GM21381 (cell line): ENCODE results near the gene THY1.
"Not testable (repeated sequence)": the region's sequence is repeated elsewhere in the genome, so short reads cannot be mapped to it uniquely, and the experiment has no call there.

Experiments used
- ATAC-seq: cut with Tn5 transposase; IDR thresholded peaks from one replicate; pipeline ENCODE4 v1.9.1; 2021; ENCODE audit warnings: mild to moderate bottlenecking, moderate library complexity; ENCODE audit not compliant: unreplicated experiment

Gene THY1

DNA sequence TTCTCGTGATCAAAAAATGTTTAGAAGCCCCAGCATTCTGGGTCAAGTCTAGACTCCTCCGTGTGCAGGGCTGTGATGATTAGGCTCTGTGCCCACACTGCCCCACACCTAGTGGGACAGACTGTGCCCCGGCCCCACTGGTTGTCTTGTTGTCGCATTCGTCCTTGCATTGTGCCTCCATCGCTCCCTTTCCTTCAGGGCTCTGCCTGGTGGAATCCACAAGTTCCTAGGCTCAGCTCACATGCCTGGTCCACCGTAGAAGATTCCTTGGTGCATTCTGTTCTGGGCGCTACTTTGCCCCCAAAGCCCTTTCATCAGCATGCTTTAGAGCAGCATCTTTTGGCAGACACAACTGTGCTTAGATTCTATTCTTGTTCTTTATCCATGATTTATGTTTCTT lies 23.5 kb upstream of the THY1 start:
- no peak for ATAC-seq

DNA sequence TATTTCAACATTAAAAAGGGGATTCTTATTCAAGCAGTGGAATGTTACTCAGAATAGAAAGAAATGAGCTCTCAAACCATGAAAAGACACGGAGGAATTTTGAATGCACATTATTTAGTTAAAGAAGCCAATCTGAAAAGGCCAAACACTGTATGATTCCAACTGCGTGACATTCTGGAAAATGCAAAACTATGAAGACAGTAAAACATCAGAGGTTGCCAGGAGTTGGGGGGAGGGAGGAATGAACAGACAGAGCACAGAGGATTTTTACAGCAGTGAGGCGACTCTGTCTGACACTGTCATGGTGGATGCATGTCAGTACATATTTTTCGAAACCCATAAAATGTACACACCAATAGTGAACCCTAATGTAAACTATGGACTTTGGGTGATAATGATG lies 22.9 kb upstream of the THY1 start:
- no peak for ATAC-seq

DNA sequence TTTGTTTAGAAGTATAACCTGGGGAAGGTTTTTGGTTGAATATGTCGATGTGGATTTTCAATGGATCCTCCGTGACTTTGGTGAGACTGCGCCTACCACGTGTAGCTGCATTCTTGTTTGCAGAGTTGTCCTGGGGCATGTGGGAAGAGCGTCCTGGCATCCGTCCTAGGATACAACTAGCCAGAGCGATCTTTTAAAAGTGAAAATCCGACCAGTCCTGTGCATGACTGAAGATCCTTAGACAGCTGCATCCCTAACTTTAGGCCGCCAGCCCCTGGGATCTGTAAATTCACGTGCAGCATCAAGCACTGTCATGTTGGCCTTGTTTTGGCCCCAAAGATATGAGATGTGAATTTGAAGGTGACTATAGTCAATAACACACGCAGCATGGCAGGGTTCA lies 22.4 kb upstream of the THY1 start:
- ATAC-seq, result no peak

DNA sequence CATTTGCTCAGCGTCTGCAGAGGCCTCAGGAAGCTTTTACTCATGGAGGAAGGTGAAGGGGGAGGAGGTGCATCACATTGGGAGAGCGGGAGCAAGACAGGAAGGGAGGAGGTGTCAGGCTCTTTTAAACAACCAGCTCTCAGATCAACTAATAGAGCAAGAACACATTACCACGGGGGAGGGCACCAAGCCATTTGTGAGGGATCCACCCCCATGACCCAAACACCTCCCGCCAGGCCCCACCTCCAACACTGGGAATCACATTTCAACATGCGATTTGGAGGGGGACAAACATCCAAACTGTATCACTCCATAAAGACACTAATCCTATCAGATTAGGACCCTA lies 18.9 kb upstream of the THY1 start:
- ATAC-seq, result no peak

DNA sequence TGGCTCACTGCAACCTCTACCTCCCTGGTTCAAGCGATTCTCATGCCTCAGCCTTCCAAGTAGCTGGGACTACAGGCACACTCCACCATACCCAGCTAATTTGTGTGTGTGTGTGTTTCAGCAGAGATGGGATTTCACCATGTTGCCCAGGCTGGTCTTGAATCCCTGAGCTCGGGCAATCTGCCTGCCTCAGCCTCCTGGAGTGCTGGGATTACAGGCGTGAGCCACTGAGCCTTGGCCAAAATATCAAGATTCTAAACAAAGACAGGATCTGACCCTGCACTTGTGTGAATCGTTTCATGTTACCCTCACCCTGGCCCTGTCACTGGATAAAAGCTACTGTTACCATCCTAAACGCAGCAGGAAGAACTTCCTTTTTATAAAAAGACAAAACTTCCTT lies 15.6 kb upstream of the THY1 start:
- no peak for ATAC-seq

DNA sequence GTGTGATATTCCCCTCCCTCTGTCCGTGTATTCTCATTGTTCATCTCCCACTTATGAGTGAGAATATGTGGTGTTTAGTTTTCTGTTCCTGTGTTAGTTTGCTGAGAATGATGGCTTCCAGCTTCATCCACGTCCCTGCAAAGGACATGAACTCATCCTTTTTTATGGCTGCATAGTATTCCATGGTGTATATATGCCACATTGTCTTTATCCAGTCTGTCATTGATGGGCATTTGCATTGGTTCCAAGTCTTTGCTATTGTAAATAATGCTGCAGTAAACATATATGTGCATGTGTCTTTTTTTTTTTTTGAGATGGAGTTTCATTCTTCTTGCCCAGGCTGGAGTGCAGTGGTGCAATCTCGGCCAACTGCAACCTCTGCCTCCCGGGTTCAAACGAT lies 14.5 kb upstream of the THY1 start:
- not testable (repeated sequence) for ATAC-seq

DNA sequence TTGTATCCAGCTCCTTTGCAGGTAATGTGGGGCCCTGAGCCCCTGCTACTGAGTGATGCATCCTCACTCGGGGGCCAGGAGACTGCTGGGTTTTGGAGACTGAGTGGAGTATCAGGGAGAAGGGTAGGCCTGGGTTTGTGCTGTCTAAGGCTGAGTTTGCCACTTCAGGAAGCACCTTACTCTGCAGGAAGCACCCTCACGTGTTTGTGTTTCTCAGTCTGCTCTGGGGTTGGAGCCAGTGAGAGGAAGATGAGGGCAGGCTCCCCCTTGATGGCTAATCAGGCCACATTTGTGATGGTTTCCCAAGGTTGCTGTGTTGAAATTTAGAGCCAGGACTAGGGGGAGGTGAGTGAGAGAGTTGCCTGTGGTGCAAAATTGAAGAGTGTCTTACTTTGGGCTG lies 13.7 kb upstream of the THY1 start:
- ATAC-seq, result no peak

DNA sequence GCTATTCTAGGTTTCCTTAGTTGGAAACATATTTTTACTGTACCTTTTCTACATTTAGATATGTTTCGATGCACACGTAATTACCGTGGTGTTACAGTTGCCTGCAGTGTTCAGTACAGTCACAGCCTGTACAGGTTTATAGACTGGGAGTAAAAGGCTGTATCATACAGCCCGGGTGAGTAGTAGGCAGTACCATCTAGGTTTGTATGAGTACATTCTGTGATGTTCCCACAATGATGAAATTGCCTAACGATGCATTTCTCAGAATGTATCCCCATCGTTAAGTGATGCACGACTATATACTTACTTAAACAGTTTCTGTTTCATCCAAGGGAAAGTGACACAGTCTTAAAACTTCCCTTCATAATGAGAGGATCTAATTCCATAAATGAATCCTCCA lies 13.1 kb upstream of the THY1 start:
- ATAC-seq, result no peak

DNA sequence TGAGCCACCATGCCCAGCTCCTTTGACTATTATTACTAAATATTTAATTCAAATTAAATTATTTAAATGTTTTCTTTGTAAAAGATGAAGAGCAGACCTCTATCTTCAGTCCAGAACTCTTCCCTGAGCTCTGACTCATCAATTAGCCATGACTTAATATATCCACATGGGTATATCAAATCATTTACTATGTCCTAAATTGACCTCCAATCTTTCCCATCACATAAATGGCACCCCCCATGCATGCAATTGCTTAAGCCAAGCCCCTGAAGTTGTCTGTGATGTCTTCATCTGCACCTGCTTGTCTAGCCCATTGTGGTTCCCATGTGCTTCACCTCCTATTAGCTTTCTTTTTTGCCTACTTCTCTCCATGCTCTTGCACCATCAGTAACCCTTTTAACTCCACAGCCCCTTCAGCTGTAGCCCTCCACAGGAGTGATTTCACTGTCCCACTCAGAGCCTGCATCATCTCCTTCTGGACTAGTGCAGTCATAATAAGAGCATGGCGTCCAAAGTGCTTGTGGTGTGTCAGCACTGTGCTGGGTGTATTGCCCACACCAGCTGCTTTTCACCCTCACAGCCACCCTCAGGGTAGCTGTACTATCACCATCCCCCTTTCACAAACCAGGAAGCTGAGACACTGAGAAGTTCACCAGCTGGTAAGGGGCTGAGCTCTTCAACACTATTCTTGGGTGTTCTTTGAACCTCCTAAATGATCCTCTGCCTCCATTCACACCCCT lies 11.8 kb upstream of the THY1 start:
- no peak for ATAC-seq

DNA sequence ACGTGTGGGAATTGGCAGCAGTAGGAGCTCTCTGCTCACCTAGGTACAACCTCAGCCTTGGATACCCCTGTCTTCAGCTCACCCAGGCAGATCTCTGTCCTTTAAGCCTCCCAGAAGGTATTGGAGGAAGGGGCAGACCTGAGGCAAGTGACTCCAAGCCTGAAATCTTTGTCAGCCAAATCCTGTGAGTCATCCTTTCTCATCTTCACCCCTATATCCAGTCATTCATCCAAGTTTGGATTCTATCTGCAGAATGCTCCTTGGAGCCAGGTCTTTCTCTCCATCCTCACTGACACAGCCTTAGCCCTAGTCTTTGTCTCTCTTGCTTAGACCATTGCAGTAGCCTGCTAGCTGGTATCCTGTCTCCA lies 10.4 kb upstream of the THY1 start:
- no peak for ATAC-seq

DNA sequence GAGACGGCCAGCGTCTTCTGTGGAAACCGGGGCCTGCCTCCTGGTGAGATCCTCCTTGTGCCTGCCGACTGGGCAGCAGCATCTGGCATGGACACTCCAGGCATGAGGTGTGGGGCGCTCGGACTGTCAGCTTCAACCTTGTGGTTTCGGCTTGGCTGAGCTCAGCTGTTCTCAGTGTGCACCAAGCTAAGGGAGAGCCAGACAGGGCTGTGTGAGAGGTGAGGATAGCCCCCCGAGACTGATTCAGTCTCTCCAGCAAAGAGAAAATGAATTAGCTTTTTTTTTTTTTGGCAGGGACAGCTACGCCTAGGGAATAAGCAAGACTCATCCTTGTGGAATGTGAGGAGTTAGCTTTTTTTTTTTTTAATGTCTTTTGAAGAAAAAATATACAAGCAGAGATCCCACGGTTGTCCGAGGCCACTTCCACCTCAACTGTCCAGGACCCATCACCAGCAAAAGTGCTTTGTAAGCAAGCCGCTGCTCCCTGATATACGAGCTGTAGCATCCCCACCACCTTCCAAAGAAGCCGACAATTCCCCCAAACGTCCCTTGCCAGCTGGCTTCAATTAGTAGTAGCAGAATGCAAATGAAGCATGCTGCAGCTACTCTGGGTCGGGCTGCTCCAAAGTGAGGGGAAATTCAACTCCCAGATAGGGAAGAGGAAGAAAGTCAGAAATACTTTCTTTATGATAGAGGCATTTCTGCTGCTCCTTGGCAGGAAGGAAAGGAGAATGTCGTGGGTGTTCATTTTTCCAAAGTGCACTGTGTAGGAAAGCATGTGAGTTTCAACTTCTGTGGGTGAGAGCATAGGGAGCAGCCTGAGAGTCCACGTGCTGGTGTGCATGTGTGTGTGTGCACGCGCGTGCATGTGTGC lies 9.7 kb upstream of the THY1 start:
- ATAC-seq, result no peak

DNA sequence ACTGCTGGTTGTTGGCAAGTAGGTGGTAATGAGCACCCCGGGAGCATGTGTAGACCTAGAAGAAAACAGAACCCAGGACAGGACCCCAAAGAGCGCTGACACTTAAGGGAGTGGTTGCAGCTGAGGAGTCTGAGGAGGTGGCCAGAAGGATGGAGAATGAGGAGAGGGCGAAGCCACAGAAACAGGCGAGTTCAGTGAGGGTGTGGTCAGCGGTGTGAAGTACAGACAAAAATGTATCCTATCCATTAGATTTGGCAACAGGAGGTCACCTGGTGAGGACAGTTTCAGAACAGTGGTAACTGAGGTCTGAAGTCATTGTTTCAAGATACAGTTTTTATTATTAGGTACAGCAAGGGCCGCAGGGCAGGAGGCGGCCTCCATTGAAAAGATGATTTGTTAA lies 8.6 kb upstream of the THY1 start:
- no peak for ATAC-seq

DNA sequence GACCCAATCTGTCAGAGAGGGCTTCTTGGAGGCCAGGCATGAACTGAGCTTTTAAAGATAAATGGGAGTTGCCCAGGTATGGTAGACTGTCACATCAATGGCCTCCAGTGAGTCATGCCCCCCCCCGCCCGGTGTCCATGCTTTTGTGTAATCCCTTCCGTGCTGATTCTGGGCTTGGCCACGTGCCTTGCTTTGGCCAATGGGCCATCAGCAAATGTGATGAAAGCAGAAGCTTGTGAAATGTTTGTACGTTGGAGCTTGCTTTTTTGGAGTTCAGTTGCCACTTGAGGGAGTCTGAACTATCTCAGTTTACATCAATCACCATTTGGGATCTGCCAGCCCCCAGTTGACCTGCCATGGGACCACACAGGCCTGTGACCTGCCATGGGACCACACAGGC lies 4.3 kb upstream of the THY1 start:
- no peak for ATAC-seq

DNA sequence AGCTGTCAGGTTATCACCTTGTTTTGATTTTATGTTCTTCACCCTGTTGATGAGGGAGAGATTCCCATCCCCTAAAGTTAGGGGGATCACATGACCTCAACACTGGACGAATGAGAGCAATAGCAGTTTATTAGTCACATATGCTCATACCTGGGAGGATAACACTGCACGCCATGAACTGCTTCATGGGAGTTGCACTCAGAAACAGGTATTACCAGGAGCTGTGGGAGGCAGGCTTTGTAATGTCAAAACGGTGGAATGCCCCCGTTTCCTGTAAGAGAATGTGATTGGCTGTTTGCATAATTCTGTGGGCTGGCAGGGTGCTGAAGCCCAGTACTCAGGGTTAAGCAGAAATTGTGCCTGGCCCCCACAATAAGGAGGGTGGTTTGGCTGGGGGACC lies 3.2 kb upstream of the THY1 start:
- ATAC-seq, result no peak

DNA sequence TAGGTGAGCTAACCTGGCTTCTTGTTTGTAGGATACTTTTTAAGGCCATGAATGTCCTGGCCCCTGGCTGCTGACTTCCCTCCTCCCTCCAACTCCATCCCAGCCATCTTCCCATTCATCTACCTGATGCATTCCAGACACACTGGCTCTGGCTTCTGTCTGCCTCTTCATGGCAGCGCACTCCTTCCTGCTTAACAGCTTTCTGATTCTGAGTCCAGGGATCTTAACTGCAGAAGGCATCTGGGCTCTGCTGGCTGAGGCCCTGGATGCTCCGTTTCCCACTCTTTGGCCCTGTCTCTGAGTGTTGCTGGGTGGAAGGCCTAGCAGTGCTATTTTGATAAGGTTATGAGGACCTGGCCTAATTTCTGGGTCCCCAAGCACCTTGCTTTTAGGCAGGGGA lies 1.8 kb upstream of the THY1 start:
- no peak for ATAC-seq

DNA sequence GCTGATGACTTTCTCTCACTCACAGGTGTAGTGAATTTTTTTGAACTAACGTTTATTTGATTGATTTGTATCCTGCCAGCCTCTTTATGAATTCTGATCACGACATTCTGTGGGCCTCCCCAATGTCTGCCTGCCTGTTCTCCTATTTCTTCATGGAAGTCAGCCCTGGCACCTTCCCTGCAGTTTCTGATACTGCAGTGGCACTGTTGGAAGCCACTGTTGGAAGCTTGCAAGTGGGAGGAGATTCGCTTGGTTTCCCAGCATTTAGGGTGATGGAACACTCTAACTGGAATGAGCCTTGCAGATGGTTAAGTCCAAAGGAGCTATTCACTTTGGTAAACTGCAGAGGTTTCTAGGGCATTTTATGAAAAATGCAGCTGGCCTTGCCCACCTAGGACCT lies 1.3 kb upstream of the THY1 start:
- no peak for ATAC-seq

DNA sequence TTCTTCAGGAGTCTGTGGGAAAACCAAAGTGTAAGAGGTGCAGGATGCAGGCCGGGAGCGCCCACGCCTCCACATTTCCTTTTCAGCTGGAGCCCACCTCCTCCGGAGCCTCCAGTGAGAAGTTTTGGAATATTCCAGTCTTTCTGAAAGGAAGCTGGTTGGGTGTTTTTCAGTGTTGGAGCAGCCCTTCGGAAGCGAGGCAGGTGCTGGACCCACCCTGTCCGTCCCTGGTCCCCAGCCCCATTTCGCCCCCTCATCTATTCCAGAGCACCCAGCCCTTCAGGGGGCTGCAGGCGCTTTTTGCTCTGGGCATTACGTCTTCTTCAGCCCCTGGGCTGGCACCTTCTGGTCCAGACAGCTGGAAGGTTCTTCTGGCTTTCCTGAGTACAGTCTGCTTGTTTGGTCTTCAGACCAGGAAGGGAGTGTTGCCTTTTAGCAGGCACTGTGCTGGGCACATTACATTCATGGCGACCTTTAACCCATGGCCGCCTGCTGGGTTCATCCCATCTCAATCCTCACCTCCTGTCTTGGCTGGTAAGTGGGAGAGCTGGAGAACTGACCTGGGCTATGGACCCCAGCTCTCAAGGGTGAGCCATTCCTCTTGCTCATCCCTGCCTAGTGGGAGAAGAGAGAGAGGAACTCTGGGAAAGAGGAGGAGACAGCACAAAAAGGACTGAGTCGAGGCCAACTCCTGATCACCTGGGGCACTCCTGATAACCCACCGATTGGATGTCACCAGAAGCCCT lies 710 bp upstream of the THY1 start:
- ATAC-seq, result no peak

DNA sequence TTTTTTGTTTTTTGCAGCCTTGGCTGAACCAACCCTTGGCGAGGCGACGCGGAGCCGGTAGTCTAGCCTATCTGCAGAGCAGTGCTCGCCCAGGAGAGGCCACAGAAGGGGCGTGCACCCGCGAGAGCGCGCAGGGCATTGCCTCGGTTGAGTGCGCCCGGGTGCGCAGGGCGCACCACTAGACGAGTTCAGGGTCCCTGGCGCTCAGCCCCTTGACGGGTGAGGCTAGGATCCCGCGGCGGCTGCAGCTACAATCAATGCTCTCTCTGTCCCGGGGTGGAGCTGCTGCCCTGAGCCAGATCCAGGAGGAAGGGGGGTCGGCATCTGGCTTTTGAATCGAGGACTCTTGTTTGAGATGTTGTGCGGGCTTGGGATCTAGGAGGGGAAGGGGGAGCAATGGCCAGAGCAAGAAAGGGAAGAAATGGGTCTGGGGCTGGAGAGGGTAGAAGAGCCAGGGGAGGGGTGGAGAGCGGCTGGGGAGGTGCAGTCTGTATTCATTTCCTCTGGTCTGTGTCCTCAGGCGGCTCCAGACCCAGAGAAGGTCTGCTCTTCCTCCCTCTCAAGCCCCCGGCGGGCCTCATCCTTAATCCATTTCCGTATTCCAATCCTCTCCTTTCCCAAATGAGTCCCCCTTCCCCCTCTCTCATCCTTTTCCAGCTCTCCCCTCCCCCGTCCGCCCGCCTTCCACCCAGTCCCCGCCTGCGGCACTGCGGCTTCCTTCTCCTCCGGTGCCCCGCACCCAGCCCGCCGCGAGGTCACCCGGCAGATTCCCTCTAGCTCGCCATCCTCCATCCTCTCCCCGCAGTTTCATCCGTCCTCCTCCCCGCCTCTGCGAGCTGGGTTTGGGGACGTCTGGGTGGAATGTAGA lies 797 bp downstream of the THY1 start:
- ATAC-seq, result no peak

DNA sequence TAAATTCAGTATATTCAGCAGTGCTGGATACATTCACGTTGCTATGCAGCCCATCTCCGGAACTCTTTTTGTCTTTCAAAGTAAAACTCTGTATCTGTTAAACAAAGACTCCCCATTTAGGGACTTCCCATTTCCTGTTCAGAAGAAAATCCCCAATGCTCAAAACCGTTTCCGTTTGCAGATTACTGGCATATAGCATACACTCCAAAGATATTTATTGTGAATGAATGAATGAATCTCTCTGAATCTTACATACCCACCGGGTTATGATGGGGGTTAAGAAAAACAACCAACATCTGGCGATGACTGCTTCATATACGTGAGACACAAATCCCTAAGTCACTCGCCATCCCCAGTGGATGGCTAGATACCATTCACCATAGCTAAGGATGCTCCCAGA lies 1.6 kb downstream of the THY1 start:
- ATAC-seq, result no peak

DNA sequence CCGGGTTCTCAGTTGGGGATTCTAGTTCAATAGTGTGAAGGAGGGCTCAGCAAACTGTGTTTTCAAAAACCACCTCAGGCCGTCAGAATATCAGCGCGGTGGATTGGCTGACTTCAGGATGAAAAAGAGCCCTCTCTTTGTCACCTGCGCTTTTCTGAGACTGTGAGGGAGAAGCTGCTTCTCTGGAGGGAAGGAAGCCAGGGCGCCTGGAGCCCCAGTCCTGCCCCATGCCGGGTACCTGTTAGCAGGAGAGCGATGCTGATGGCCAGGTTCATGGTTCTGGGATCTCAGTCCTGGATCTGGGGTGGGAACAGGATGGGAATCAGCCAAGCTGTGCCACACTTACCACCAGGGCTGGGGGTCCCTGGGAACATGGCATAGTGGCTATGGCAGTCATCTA lies 2.3 kb downstream of the THY1 start:
- ATAC-seq, result no peak
